ENCODE results near the gene IKZF4. TPM values are rescaled to one million over a fixed set of nuclear protein-coding genes. Genes with fewer than 3 reads are reported as not detected.

IKZF4 gene
- polyA plus RNA-seq, 1 donor (not counting 4 experiments of a cell fraction or from before 2014, with no cell fraction given), result 1.1 TPM

- Histone ChIP-seq H4K20me1 (ENCODE audit: control insufficient read depth, extremely low read depth, insufficient read depth, low read length) (no peaks in the 10 kb centered on the region), H3K36me3 (ENCODE audit: control insufficient read depth in 2 of 2, extremely low read depth in 1 of 2, insufficient read depth in 2 of 2, low read length in 2 of 2) (peaks cover 4 to 15% of the 10 kb centered on the region in 2 experiments), H3K9ac (ENCODE audit: control insufficient read depth, extremely low read depth, insufficient read depth, low read length) (no peak overlapping the region), H3K4me3 (ENCODE audit: control insufficient read depth in 2 of 3, extremely low read depth in 1 of 3, insufficient read depth in 2 of 3, low read depth in 1 of 3, low read length in 3 of 3) (no peak overlapping the region), H3K79me2 (ENCODE audit: control insufficient read depth, insufficient read depth, low read length) (no peaks in the 10 kb centered on the region), H3K9me3 (ENCODE audit: control insufficient read depth, low read depth, low read length) (no peaks in the 10 kb centered on the region), H3K9me1 (ENCODE audit: control insufficient read depth, extremely low read depth, insufficient read depth, low read length) (no peaks in the 10 kb centered on the region), H3K4me1 (ENCODE audit: control insufficient read depth, extremely low read depth, insufficient read depth, low read length) (peaks cover 16% of the 10 kb centered on the region), H3K27ac (ENCODE audit: control insufficient read depth, insufficient read depth, low read length) (no peak overlapping the region), H2AFZ (ENCODE audit: control insufficient read depth, low read length) (no peak overlapping the region), H3K4me2 (ENCODE audit: control insufficient read depth, extremely low read depth, insufficient read depth, low read depth, low read length) (no peak overlapping the region), H3K27me3 (ENCODE audit: control insufficient read depth, extremely low read depth, insufficient read depth, low read length) (no peaks in the 10 kb centered on the region)
- dilution Hi-C loops (cut with MboI; ENCODE audit: extremely low pct_ligation_motif_present, low sequenced_read_pairs), result no loop called here
- FAIRE-seq (no peak), DNase-seq (ENCODE audit: low read depth, low spot score) (no peak)
- TF ChIP-seq, protein P1, sequence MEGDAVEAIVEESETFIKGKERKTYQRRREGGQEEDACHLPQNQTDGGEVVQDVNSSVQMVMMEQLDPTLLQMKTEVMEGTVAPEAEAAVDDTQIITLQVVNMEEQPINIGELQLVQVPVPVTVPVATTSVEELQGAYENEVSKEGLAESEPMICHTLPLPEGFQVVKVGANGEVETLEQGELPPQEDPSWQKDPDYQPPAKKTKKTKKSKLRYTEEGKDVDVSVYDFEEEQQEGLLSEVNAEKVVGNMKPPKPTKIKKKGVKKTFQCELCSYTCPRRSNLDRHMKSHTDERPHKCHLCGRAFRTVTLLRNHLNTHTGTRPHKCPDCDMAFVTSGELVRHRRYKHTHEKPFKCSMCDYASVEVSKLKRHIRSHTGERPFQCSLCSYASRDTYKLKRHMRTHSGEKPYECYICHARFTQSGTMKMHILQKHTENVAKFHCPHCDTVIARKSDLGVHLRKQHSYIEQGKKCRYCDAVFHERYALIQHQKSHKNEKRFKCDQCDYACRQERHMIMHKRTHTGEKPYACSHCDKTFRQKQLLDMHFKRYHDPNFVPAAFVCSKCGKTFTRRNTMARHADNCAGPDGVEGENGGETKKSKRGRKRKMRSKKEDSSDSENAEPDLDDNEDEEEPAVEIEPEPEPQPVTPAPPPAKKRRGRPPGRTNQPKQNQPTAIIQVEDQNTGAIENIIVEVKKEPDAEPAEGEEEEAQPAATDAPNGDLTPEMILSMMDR (optimal IDR thresholded peaks at IDR 0.05 in 1 of 3, IDR thresholded peaks at IDR 0.05 in 1 of 3, conservative IDR thresholded peaks at IDR 0.05 in 1 of 3; ENCODE audit: extremely low read depth in 1 of 3, insufficient read depth in 2 of 3, low read length in 3 of 3), result peak; percentile 52 to 57 (median 56)
- TF ChIP-seq EZH2 (IDR thresholded peaks at IDR 0.05; ENCODE audit: low read length), result no peak
These were observed 64.2 kb downstream of the IKZF4 start for GRCh38 chr12:56084958-56085543.

DNA sequence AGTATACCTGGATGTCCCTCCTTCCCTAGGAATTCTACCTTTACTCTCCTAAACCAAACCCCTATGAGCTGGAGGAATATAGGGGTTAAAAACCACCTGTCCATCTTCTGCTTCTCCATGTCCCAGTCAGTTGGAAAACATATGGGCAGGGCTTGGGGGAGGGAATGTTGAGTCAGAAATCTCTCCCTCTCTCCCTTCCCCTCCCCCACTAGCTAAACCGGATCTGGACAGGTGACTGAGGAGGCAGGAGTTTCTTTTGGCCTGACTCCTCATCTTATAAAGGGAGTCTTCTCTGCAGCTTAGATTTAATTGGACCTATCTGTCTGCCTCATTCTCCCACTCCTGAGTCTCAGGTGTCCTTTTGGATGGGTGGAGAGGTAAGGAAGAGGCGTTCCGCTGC, 65.3 kb downstream of the IKZF4 start:
- Histone ChIP-seq H3K4me2 (ENCODE audit: control insufficient read depth, extremely low read depth, insufficient read depth, low read depth, low read length) (no peak overlapping the region), H3K27ac (ENCODE audit: control insufficient read depth, insufficient read depth, low read length) (no peak overlapping the region), H3K79me2 (ENCODE audit: control insufficient read depth, insufficient read depth, low read length) (no peaks in the 10 kb centered on the region), H2AFZ (ENCODE audit: control insufficient read depth, low read length) (no peak overlapping the region), H3K4me1 (ENCODE audit: control insufficient read depth, extremely low read depth, insufficient read depth, low read length) (peaks cover 11% of the 10 kb centered on the region), H4K20me1 (ENCODE audit: control insufficient read depth, extremely low read depth, insufficient read depth, low read length) (no peaks in the 10 kb centered on the region), H3K4me3 (ENCODE audit: control insufficient read depth in 2 of 3, extremely low read depth in 1 of 3, insufficient read depth in 2 of 3, low read depth in 1 of 3, low read length in 3 of 3) (no peak overlapping the region), H3K9me3 (ENCODE audit: control insufficient read depth, low read depth, low read length) (no peaks in the 10 kb centered on the region), H3K9ac (ENCODE audit: control insufficient read depth, extremely low read depth, insufficient read depth, low read length) (no peak overlapping the region), H3K9me1 (ENCODE audit: control insufficient read depth, extremely low read depth, insufficient read depth, low read length) (no peaks in the 10 kb centered on the region), H3K36me3 (ENCODE audit: control insufficient read depth in 2 of 2, extremely low read depth in 1 of 2, insufficient read depth in 2 of 2, low read length in 2 of 2) (peaks cover 4 to 15% of the 10 kb centered on the region in 2 experiments), H3K27me3 (ENCODE audit: control insufficient read depth, extremely low read depth, insufficient read depth, low read length) (no peaks in the 10 kb centered on the region)
- dilution Hi-C loops (cut with MboI; ENCODE audit: extremely low pct_ligation_motif_present, low sequenced_read_pairs), result no loop called here
- FAIRE-seq (no peak), DNase-seq (ENCODE audit: low read depth, low spot score) (no peak)
- TF ChIP-seq, protein P1 (optimal IDR thresholded peaks at IDR 0.05 in 1 of 3, IDR thresholded peaks at IDR 0.05 in 1 of 3, conservative IDR thresholded peaks at IDR 0.05 in 1 of 3; ENCODE audit: extremely low read depth in 1 of 3, insufficient read depth in 2 of 3, low read length in 3 of 3), result no peak
- no peak for TF ChIP-seq EZH2 (IDR thresholded peaks at IDR 0.05; ENCODE audit: low read length)
